Endodermal cell (in vitro differentiated cells): ENCODE results near the gene OGFR. TPM values are rescaled to one million over a fixed set of nuclear protein-coding genes. Genes with fewer than 3 reads are reported as not detected.

Experiments used
- DNase-seq: peaks from one replicate; pipeline ENCODE4 v3.0.0-alpha.2; 2017
- H3K27ac ChIP-seq: 2 replicates; pipeline ENCODE4 v1.5.1; 2013; ENCODE audit warnings: mild to moderate bottlenecking, low read depth, low read length, moderate library complexity
- H3K27me3 ChIP-seq: 2 replicates; pipeline ENCODE4 v1.6.1; 2013; ENCODE audit warnings: mild to moderate bottlenecking, low read length, moderate library complexity; ENCODE audit not compliant: insufficient read depth, control insufficient read depth, poor library complexity, severe bottlenecking
- H3K36me3 ChIP-seq: 2 replicates; pipeline ENCODE4 v1.7.0; 2013; ENCODE audit warnings: mild to moderate bottlenecking, low read length, moderate library complexity; ENCODE audit not compliant: control insufficient read depth, insufficient read depth
- H3K4me1 ChIP-seq: one replicate; pipeline ENCODE4 v1.7.0; 2013; ENCODE audit warnings: low read length; ENCODE audit not compliant: control insufficient read depth, insufficient read depth
- H3K4me3 ChIP-seq: 2 replicates; pipeline ENCODE4 v1.5.1; 2013; ENCODE audit warnings: mild to moderate bottlenecking, low read length, moderate library complexity
- H3K9ac ChIP-seq: 2 replicates; pipeline ENCODE4 v1.6.1; 2013; ENCODE audit warnings: mild to moderate bottlenecking, low read length, moderate library complexity; ENCODE audit not compliant: poor library complexity, severe bottlenecking; ENCODE audit errors: extremely low read depth
- H3K9me3 ChIP-seq: 2 replicates; pipeline ENCODE4 v1.6.1; 2013; ENCODE audit warnings: mild to moderate bottlenecking, low read length, moderate library complexity; ENCODE audit not compliant: control insufficient read depth
- H3K27ac Mint-ChIP-seq: 2 replicates; pipeline ENCODE4 v1.8.0; 2020; ENCODE audit warnings: mixed read lengths
- H3K27me3 Mint-ChIP-seq: 2 replicates; pipeline ENCODE4 v1.8.0; 2021; ENCODE audit warnings: mild to moderate bottlenecking, mixed read lengths; ENCODE audit not compliant: insufficient read depth
- H3K36me3 Mint-ChIP-seq: 2 replicates; pipeline ENCODE4 v1.8.0; 2020; ENCODE audit warnings: low read depth, mixed read lengths
- H3K4me1 Mint-ChIP-seq: 2 replicates; pipeline ENCODE4 v1.8.0; 2020; ENCODE audit warnings: mixed read lengths
- H3K4me3 Mint-ChIP-seq: 2 replicates; pipeline ENCODE4 v1.8.0; 2020; ENCODE audit warnings: mild to moderate bottlenecking, moderate library complexity, mixed read lengths
- H3K9me3 Mint-ChIP-seq: 2 replicates; pipeline ENCODE4 v1.8.0; 2020; ENCODE audit warnings: mild to moderate bottlenecking, mixed read lengths
- CTCF ChIP-seq: fragments of 200-600 bp; sonication (generic); conservative IDR thresholded peaks from 2 replicates; pipeline ENCODE4 v1.5.0; 2021; ENCODE audit warnings: antibody characterized with exemption, mild to moderate bottlenecking
- WGBS, 2 experiments: methylation state at CpG; one replicate each; pipeline versions ENCODE4 v1.1.5 to v1.1.7; 2013; ENCODE audit warnings: missing lambda C conversion rate in 2 of 2, mixed read lengths in 1 of 2; ENCODE audit not compliant: insufficient coverage in 1 of 2, insufficient read length in 1 of 2; 5-methylcytosine and 5-hydroxymethylcytosine counted together
- total RNA-seq, 2 donors: library from RNA; stranded (reverse); fragmentation: NEBNext Ultra II Directional in 1 of 2; extraction: Animal tissue kit (Norgen Biotek cat#: 25700) in 1 of 2; gene quantifications; 2 replicates in 1 of 2; 3 replicates in 1 of 2; pipeline ENCODE4 v1.2.1, GENCODE V29; 2021

OGFR gene
- total RNA-seq, 2 donors from 2014 or later = 28.1 to 28.5 TPM

GRCh38 chr20:62836967-62837490 is 32.4 kb downstream of the OGFR start:
- Histone ChIP-seq H3K9me3 (no peaks in the 10 kb centered on the region), H3K27me3 (no peaks in the 10 kb centered on the region), H3K36me3 (peaks cover 47% of the 10 kb centered on the region), H3K27ac (no peak overlapping the region), H3K9ac (no peak overlapping the region), H3K4me3 (no peak overlapping the region), H3K4me1 (no peaks in the 10 kb centered on the region)
- Mint-ChIP-seq H3K4me3 (no peak overlapping the region), H3K9me3 (no peaks in the 10 kb centered on the region), H3K4me1 (peaks cover 8% of the 10 kb centered on the region), H3K36me3 (peaks cover 27% of the 10 kb centered on the region), H3K27ac (no peak overlapping the region), H3K27me3 (no peaks in the 10 kb centered on the region)
- DNase-seq = no peak
- no peak for TF ChIP-seq CTCF
- WGBS, 2 experiments = 96 to 98% methylated on average over 19 of the region's 19 CpGs

GRCh38 chr20:62837790-62838127 is 33.1 kb downstream of the OGFR start:
- Histone ChIP-seq H3K36me3 (peaks cover 40% of the 10 kb centered on the region), H3K9me3 (no peaks in the 10 kb centered on the region), H3K4me1 (no peaks in the 10 kb centered on the region), H3K4me3 (no peak overlapping the region), H3K27ac (no peak overlapping the region), H3K27me3 (no peaks in the 10 kb centered on the region), H3K9ac (no peak overlapping the region)
- H3K4me1 Mint-ChIP-seq = peaks cover 2% of the 10 kb centered on the region
- no peak overlapping the region for H3K27ac Mint-ChIP-seq
- no peak for TF ChIP-seq CTCF
- peaks cover 25% of the 10 kb centered on the region for H3K36me3 Mint-ChIP-seq
- DNase-seq = no peak
- 88 to 96% methylated on average over 6 to 8 of the region's 8 CpGs for WGBS, 2 experiments
- no peak overlapping the region for H3K4me3 Mint-ChIP-seq
- no peaks in the 10 kb centered on the region for H3K27me3 Mint-ChIP-seq
- no peaks in the 10 kb centered on the region for H3K9me3 Mint-ChIP-seq

GRCh38 chr20:62838128-62838891 is 33.7 kb downstream of the OGFR start:
- Histone ChIP-seq H3K36me3 (peaks cover 36% of the 10 kb centered on the region), H3K9me3 (no peaks in the 10 kb centered on the region), H3K27me3 (no peaks in the 10 kb centered on the region), H3K4me1 (no peaks in the 10 kb centered on the region), H3K27ac (no peak overlapping the region), H3K9ac (no peak overlapping the region), H3K4me3 (no peak overlapping the region)
- 95 to 99% methylated on average over 19 to 27 of the region's 27 CpGs for WGBS, 2 experiments
- Mint-ChIP-seq H3K4me1 (no peaks in the 10 kb centered on the region), H3K27me3 (no peaks in the 10 kb centered on the region), H3K27ac (no peak overlapping the region), H3K4me3 (no peak overlapping the region), H3K9me3 (no peaks in the 10 kb centered on the region), H3K36me3 (peaks cover 23% of the 10 kb centered on the region)
- no peak for DNase-seq
- TF ChIP-seq CTCF = no peak
